Measurements from ENCODE around the gene PLEKHO2. TPM values are rescaled to one million over a fixed set of nuclear protein-coding genes. Genes with fewer than 3 reads are reported as not detected.

Gene PLEKHO2
- total RNA-seq, 2 donors from 2014 or later: 7.0 to 9.9 TPM

- DNase-seq (peak in 1 of 4 donors; percentile 26), ATAC-seq (no peak)
- intact Hi-C loops (cut with DNase I): no loop called here
- Histone ChIP-seq H3K9me3 (no peaks in the 10 kb centered on the region), H3K4me3 (peak overlapping the region; percentile 48 to 92), H3K36me3 (replicated peaks in 1 of 2; ENCODE audit: insufficient read depth in 1 of 2, low read depth in 2 of 2) (no peaks in the 10 kb centered on the region), H3K4me1 (peaks cover 27% of the 10 kb centered on the region), H3K27me3 (no peaks in the 10 kb centered on the region), H3K27ac (peak overlapping the region; percentile 60 to 94 (median 84))
- TF ChIP-seq, protein P1, sequence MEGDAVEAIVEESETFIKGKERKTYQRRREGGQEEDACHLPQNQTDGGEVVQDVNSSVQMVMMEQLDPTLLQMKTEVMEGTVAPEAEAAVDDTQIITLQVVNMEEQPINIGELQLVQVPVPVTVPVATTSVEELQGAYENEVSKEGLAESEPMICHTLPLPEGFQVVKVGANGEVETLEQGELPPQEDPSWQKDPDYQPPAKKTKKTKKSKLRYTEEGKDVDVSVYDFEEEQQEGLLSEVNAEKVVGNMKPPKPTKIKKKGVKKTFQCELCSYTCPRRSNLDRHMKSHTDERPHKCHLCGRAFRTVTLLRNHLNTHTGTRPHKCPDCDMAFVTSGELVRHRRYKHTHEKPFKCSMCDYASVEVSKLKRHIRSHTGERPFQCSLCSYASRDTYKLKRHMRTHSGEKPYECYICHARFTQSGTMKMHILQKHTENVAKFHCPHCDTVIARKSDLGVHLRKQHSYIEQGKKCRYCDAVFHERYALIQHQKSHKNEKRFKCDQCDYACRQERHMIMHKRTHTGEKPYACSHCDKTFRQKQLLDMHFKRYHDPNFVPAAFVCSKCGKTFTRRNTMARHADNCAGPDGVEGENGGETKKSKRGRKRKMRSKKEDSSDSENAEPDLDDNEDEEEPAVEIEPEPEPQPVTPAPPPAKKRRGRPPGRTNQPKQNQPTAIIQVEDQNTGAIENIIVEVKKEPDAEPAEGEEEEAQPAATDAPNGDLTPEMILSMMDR (IDR thresholded peaks at IDR 0.05): no peak
- 25 to 42% methylated on average over 15 to 26 of the region's 26 CpGs for WGBS, 2 donors
Observed at GRCh38 chr15:64842096-64842939, 603 bp downstream of the PLEKHO2 start.

DNA sequence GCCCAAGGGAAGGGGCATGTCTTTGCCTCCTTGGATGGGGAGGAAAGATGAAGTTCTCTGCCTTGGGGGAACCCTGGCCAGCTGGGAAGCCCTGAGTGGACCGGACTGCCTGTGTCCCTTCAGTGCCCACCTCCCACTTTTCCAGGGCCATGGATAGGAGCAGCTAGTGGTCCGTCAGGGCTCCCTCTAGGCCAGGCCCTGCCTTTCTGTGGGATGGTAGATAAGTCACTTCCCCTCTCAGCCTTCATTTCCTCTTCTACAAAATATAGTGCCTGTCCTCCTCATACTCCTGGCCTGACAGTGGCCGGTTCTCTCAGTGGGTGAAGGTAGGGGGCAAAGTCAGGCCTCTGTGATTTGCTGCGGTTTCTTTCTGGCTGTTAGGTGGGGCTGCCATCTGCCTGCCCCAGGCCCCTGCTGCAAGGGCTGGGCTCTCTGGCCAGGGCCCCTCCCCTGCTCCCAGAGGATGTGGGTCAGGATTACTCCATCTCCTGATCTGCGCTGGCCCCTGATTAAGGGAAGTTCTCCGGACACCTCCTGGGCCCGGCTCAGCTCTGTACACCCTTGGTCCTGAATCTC, 1.4 kb downstream of the PLEKHO2 start:
- TF ChIP-seq, protein P1 (IDR thresholded peaks at IDR 0.05): no peak
- peak in 1 of 3 donors; percentile 57 for TF ChIP-seq POLR2A (IDR thresholded peaks at IDR 0.05)
- H3K4me1 ChIP-seq: peaks cover 27% of the 10 kb centered on the region
- peak overlapping the region in 1 of 2 donors; percentile 1 for H3K4me3 ChIP-seq
- peak overlapping the region in 3 of 4 donors; percentile 83 to 94 (median 84) for H3K27ac ChIP-seq
- WGBS, 2 donors: 59 to 83% methylated on average over 6 to 7 of the region's 7 CpGs
- no peaks in the 10 kb centered on the region for H3K36me3 ChIP-seq (replicated peaks in 1 of 2; ENCODE audit: insufficient read depth in 1 of 2, low read depth in 2 of 2)
- no peaks in the 10 kb centered on the region for H3K27me3 ChIP-seq
- ATAC-seq (no peak), DNase-seq (peak; percentile 25 to 55 (median 38))
- intact Hi-C loops (cut with DNase I): no loop called here
- no peaks in the 10 kb centered on the region for H3K9me3 ChIP-seq

DNA sequence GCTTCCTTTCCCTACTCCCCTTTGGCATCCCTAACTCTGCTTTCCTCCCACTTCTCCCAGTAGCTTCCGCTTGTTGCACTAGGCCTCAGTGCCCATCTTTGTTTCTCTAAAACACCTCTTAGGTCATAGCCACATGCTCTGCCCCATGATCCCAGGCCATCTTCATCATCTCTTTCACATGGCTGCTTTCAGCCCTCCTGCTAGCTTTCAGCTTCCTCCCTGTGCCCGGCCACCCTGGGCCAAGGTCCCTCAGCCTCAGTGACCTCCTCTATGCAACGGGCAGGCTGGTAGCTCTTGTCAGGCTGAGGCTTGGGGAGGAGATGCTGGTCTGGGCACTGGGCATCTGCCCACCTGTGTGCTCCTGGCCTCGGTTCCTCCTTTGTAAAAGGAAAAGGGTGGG, 2.3 kb downstream of the PLEKHO2 start:
- TF ChIP-seq, protein P1 (IDR thresholded peaks at IDR 0.05): no peak
- no peak for TF ChIP-seq POLR2A (IDR thresholded peaks at IDR 0.05)
- no peaks in the 10 kb centered on the region for H3K27me3 ChIP-seq
- intact Hi-C loops (cut with DNase I): no loop called here
- no peak for DNase-seq
- peak overlapping the region in 3 of 4 donors; percentile 10 to 94 (median 43) for H3K27ac ChIP-seq
- 66 to 81% methylated on average over 4 of the region's 4 CpGs for WGBS, 2 donors
- no peak for ATAC-seq
- no peaks in the 10 kb centered on the region for H3K9me3 ChIP-seq
- peaks cover 27% of the 10 kb centered on the region for H3K4me1 ChIP-seq
- H3K4me3 ChIP-seq: no peak overlapping the region
- no peaks in the 10 kb centered on the region for H3K36me3 ChIP-seq (replicated peaks in 1 of 2; ENCODE audit: insufficient read depth in 1 of 2, low read depth in 2 of 2)

DNA sequence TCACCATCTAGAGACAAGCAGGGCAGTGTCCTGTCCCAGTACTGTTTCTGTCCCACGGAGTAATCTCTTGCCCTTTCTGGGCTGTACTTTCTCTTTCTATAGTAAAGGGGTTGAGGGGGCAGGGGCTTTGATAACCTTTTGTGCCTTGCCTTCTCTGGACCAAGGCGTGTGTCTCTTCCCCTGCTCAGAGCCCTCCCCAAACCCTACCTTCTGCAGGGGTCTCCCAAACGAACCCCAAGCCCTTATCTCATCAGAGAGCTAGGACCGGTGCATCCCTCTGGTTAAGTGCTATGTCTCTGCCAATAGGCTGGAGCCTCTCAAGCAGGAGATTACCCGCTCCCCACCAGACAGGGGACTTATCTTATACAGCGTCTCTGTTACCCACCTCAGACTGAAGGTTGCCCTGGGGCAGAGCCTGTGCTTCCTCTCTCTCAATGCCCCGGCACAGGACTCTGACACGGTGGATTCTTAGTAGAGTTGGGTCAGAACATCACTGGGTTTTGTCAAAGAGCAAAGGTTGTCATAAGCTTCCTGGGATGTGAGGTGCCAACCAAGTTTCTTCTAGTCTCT, 2.9 kb downstream of the PLEKHO2 start:
- 35 to 60% methylated on average over 8 of the region's 8 CpGs for WGBS, 2 donors
- intact Hi-C loops (cut with DNase I): no loop called here
- ATAC-seq (no peak), DNase-seq (no peak)
- peaks cover 27% of the 10 kb centered on the region for H3K4me1 ChIP-seq
- H3K27ac ChIP-seq: peak overlapping the region in 3 of 4 donors; percentile 10 to 94 (median 43)
- H3K9me3 ChIP-seq: no peaks in the 10 kb centered on the region
- H3K27me3 ChIP-seq: no peaks in the 10 kb centered on the region
- no peak for TF ChIP-seq POLR2A (IDR thresholded peaks at IDR 0.05)
- TF ChIP-seq, protein P1 (IDR thresholded peaks at IDR 0.05): no peak
- no peaks in the 10 kb centered on the region for H3K36me3 ChIP-seq (replicated peaks in 1 of 2; ENCODE audit: insufficient read depth in 1 of 2, low read depth in 2 of 2)
- no peak overlapping the region for H3K4me3 ChIP-seq
